Measurements from ENCODE around the gene HSPB6. TPM values are rescaled to one million over a fixed set of nuclear protein-coding genes. Genes with fewer than 3 reads are reported as not detected.
"Not testable (repeated sequence)": the region's sequence is repeated elsewhere in the genome, so short reads cannot be mapped to it uniquely, and the experiment has no call there.

HSPB6 gene, protein sequence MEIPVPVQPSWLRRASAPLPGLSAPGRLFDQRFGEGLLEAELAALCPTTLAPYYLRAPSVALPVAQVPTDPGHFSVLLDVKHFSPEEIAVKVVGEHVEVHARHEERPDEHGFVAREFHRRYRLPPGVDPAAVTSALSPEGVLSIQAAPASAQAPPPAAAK
- 152 TPM for total RNA-seq

DNA sequence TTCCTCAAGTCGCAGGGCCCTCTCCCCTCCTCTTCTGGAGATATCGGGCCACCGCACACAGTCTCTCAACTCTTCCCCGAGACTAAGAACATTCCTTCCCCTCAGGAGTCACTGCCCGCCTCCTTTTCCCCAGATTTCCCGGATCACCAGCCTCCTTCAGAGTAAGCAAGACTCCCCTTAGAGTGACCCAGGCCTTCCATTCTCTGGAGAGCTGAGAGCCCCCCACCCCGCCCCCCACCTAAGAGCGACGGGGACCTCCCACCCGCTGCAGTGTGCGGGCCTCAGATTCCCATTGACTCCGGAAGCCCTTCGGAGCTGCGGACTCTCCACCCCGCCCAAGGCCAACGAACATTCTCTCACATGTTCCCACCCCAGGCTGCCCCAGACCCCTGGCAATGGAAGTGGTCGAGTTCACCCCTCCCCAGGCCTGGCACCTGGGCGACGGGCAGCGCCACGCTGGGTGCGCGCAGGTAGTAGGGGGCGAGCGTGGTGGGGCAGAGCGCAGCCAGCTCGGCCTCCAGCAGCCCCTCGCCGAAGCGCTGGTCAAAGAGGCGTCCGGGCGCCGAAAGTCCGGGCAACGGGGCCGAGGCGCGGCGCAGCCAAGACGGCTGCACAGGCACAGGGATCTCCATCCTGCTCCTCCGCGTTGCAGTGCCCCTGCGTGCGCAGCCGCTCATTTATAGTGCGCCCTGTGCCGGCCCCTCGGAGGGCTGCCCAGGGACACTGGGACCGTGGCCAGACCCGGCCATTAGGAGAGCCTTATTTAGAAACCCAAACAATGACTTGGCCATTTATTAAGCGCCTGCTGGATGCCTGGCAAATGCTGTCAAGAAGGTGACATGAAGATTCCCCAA, at the start of gene HSPB6:
TSS of gene HSPB6 (minus strand) at position 653 of the 854 bp plus-strand sequence. CDS start at position 632, 21 bp downstream.
- peak; percentile 86 for DNase-seq

DNA sequence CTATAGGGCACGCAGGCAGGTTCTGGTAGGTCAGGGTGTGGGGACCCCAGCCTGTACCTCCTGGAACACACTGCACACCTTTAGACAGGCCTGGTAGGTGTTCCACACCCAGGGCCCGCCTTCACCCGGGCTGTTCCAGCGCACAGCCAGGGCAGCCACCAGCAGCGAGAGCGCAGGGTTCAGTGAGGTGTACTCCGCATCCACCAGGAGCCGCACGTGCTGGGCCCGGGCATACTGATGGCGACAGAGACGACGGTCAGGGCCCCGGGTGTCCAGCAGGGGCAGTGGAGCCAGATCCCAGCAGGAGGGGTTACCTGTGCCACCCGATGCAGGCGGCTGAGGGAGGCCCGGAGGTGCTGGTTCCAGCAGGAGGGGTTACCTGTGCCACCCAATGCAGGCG, 49.8 kb upstream of the HSPB6 start:
- no peak for DNase-seq

- peak; percentile 48 for DNase-seq
These were observed 48.8 kb upstream of the HSPB6 start for GRCh38 chr19:35805526-35806102.

DNA sequence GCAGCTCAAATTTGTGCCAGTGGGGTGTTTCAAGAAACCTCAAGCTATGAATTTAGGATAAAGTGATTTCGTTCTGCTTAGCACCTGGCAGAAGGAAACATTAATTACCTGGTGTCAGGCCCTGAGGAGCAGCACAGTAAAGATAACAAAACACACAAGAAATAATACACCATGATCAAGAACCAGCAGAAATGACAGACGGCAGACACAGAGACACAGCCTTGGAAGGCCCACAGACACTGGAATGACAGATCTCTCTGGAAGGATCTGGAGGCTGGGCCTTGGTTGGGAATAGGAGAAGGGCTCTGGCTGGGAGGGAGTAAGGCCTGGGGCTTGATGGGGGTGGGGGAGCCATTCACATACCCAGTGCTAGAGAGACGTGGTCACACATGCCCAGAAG, 45.0 kb upstream of the HSPB6 start:
- DNase-seq, result no peak

- DNase-seq, result peak; percentile 38
These were observed 40.8 kb upstream of the HSPB6 start for GRCh38 chr19:35797663-35798062.

DNA sequence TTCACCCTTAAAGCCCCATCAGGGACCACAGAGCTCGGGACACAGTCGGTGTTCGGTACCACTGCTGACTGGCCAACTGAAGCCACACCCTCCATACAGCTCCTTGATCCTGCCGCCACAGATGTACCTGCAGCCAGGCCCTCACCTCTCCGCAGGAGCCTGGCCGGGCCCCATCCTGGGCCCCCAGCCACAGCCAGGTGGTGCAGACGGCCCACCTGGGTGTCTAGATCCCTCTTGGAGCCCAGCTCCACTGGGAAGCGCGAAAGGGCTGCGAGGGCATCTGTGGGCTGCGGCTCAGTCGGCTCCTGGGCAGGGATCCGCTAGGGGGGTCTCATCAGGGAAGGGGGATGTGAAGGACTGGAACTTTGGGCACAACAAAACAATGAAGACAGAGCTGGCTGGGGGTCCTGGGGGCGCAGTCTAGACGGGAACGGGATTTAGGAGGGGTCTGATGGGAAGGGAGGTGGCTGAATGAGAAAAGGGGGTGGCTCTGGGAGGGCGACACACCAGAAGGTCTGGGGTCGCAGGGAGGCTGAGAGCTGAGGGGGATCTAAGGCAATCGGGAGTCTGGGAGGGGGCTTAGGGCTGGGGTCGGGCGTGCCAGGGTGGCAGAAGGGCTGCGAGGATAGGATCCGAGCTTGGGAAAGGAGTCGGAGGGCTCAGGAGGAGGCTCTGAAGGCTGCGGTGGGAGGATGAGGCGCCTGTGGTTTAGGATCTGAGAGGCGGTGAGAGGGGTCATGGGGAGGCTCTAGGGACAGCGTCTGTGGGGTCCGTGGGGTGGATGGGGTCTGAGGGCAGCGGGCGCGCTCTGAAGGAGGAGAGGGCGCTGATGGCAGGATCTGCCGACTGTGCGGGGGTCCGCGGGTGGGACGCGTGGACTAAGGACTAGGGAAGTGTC, 40.1 kb upstream of the HSPB6 start:
- DNase-seq, result no peak

DNA sequence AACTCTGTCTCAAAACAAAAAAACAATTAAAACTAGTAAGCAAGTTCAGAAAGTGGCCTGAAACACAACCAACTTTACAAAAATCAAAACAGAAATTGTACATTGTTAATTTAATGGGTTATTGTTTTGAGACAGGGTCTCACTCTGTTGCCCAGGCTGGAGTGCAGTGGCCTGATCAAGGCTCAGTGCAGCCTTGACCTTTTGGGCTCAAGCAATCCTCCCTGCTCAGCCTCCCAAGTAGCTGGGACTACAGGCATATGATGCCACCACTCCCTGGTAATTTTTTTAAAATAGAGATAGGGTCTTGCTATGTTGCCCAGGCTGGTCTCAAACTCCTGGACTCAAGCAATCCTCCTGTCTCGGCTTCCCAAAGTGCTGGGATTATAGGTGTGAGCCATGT, 38.7 kb upstream of the HSPB6 start:
- not testable (repeated sequence) for DNase-seq

DNA sequence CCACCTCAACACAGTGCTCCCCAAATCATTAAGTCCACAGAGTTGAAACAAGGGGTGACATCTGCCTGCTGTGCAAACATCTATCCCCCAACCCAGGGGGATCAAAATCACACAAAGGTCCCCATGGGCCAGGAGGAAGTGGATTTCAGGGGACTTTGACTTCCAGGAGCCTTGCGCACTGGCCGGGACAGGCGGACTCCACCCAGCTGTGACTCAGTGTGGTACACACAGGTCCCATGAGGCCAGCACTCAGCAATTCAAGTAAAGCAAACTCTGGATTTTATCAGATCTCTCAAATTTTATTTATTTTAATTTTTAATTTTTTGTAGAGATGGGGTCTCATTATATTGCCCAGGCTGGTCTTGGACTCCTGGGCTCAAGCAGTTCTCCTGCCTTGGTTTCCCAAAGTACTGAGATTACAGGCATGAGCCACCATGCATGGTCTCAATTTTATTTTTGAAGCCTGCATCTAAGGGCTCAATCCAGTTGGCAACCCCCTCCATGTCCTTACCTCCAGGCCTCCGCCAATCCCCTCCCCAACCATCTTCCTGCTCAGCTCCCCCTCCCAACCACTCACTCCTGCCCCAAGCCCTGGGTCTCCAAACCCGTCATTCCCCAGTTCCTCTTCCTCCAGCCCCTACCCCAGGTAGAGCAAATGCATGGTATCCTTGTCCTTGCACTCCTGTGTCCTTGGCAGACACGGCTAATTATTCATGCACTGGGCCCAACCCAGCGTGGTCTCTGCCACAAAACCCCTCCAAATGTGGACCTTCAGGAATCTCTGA, 36.7 kb upstream of the HSPB6 start:
- DNase-seq, result no peak

- DNase-seq, result no peak
These were observed 36.1 kb upstream of the HSPB6 start for GRCh38 chr19:35792888-35793287.

DNA sequence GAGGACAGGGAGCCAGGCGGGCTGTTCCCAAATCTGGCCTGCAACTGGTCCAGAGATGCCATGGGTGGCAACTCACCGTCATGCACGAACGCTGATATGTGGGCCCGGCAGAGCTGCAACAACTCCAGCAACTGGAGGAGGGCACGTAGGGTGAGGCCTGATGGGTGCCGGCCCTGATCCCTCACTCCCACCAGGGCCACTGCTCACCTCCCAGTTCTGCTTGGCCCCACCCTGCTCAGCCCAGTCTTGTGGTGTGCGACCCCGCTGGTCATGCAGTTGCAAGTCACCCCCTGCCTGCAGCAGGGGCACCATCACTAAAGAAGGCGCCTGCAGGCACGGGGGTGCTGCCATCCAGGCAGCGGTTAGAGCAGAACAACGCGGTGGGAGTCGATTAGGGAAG, 35.5 kb upstream of the HSPB6 start:
- DNase-seq, result no peak

GRCh38 chr19:35791814-35792279, 35.0 kb upstream of the HSPB6 start:
- no peak for DNase-seq

GRCh38 chr19:35790981-35791813, 34.4 kb upstream of the HSPB6 start:
- no peak for DNase-seq

- DNase-seq, result no peak
These were observed 33.4 kb upstream of the HSPB6 start for GRCh38 chr19:35789978-35790944.

- no peak for DNase-seq
These were observed 32.6 kb upstream of the HSPB6 start for GRCh38 chr19:35789195-35789977.

GRCh38 chr19:35788205-35788960, 31.6 kb upstream of the HSPB6 start:
- DNase-seq, result no peak

GRCh38 chr19:35787227-35787799, 30.5 kb upstream of the HSPB6 start:
- no peak for DNase-seq

All from tongue (tissue), 2 donors.